Liver (tissue), 9 donors: ENCODE measurements around the gene PXDN. TPM values are rescaled to one million over a fixed set of nuclear protein-coding genes. Genes with fewer than 3 reads are reported as not detected.

Source experiments
- DNase-seq: peaks from one replicate; pipeline ENCODE4 v3.0.0-alpha.2; 2017; ENCODE audit warnings: low spot score
- H3K27ac ChIP-seq, 2 donors: one replicate each; pipeline ENCODE4 v1.7.0; 2013; ENCODE audit warnings: inconsistent platforms in 2 of 2, low read length in 2 of 2, control low read depth in 1 of 2, low read depth in 1 of 2, mild to moderate bottlenecking in 1 of 2
- H3K27me3 ChIP-seq, 4 donors: one replicate each; pipeline versions ENCODE4 v1.6.1 to v1.7.0; 2013; ENCODE audit warnings: low read length in 3 of 4, inconsistent platforms in 1 of 4, mild to moderate bottlenecking in 1 of 4, moderate library complexity in 1 of 4; ENCODE audit not compliant: control insufficient read depth in 4 of 4, insufficient read depth in 4 of 4
- H3K36me3 ChIP-seq, 4 donors: one replicate each; pipeline versions ENCODE4 v1.6.1 to v1.7.0; 2013; ENCODE audit warnings: low read length in 3 of 4, mild to moderate bottlenecking in 3 of 4, low read depth in 1 of 4, moderate library complexity in 1 of 4; ENCODE audit not compliant: control insufficient read depth in 4 of 4, insufficient read depth in 3 of 4
- H3K4me1 ChIP-seq, 4 donors: one replicate each; pipeline versions ENCODE4 v1.6.1 to v1.7.0; 2013; ENCODE audit warnings: low read length in 3 of 4, mild to moderate bottlenecking in 3 of 4, moderate library complexity in 1 of 4; ENCODE audit not compliant: control insufficient read depth in 4 of 4, insufficient read depth in 4 of 4
- H3K4me3 ChIP-seq, 3 donors: one replicate each; pipeline versions ENCODE4 v1.6.1 to v1.7.0; 2013; ENCODE audit warnings: low read length in 3 of 3, control low read depth in 1 of 3, low read depth in 1 of 3, mild to moderate bottlenecking in 1 of 3
- H3K9ac ChIP-seq, 2 donors: one replicate each; pipeline ENCODE4 v1.7.0; 2013; ENCODE audit warnings: low read length in 2 of 2, mild to moderate bottlenecking in 2 of 2, moderate library complexity in 2 of 2, control low read depth in 1 of 2, low read depth in 1 of 2
- H3K9me3 ChIP-seq, 4 donors: one replicate each; pipeline versions ENCODE4 v1.6.1 to v1.7.0; 2013; ENCODE audit warnings: low read length in 3 of 4; ENCODE audit not compliant: control insufficient read depth in 4 of 4
- ATF3 ChIP-seq: IDR thresholded peaks from 2 replicates; pipeline ENCODE4 v1.6.1; 2016; ENCODE audit warnings: antibody characterized with exemption
- EGR1 ChIP-seq, 2 donors: IDR thresholded peaks; 2 replicates each; pipeline ENCODE4 v1.6.1; 2016 to 2018; ENCODE audit warnings: antibody characterized with exemption in 2 of 2, low read depth in 2 of 2
- FOXA1 ChIP-seq: IDR thresholded peaks from 2 replicates; pipeline ENCODE4 v1.6.1; 2016; ENCODE audit warnings: antibody characterized with exemption
- FOXA2 ChIP-seq: IDR thresholded peaks from 2 replicates; pipeline ENCODE4 v1.6.1; 2016; ENCODE audit warnings: antibody characterized with exemption
- GABPA ChIP-seq, 2 donors: IDR thresholded peaks in 1 of 2; conservative IDR thresholded peaks in 1 of 2; 2 replicates each; pipeline ENCODE4 v1.6.1; 2016; ENCODE audit warnings: antibody characterized with exemption in 2 of 2, mild to moderate bottlenecking in 1 of 2, moderate library complexity in 1 of 2
- HNF4A ChIP-seq, 2 donors: conservative IDR thresholded peaks; 2 replicates each; pipeline ENCODE4 v1.6.1; 2016; ENCODE audit warnings: antibody characterized with exemption in 2 of 2, mild to moderate bottlenecking in 2 of 2
- HNF4G ChIP-seq: IDR thresholded peaks from 2 replicates; pipeline ENCODE4 v1.6.1; 2016; ENCODE audit warnings: antibody characterized with exemption
- JUND ChIP-seq, 2 donors: IDR thresholded peaks; 2 replicates each; pipeline ENCODE4 v1.6.1; 2016; ENCODE audit warnings: antibody characterized with exemption in 2 of 2
- NR2F2 ChIP-seq: IDR thresholded peaks from 2 replicates; pipeline ENCODE4 v1.6.1; 2016; ENCODE audit warnings: antibody characterized with exemption
- RAD21 ChIP-seq, 2 donors: IDR thresholded peaks; 2 replicates each; pipeline ENCODE4 v1.6.1; 2016; ENCODE audit warnings: antibody characterized with exemption in 2 of 2, mild to moderate bottlenecking in 2 of 2
- RXRA ChIP-seq, 2 donors: IDR thresholded peaks; 2 replicates each; pipeline ENCODE4 v1.6.1; 2017 to 2018; ENCODE audit warnings: antibody characterized with exemption in 2 of 2, mild to moderate bottlenecking in 1 of 2
- YY1 ChIP-seq: IDR thresholded peaks from 2 replicates; pipeline ENCODE4 v1.6.1; 2016; ENCODE audit warnings: antibody characterized with exemption, mild to moderate bottlenecking
- ZBTB33 ChIP-seq: IDR thresholded peaks from 2 replicates; pipeline ENCODE4 v1.6.1; 2016; ENCODE audit warnings: antibody characterized with exemption
- WGBS: extraction: QIAGEN DNeasy Blood & Tissue Kit; methylation state at CpG from one replicate; pipeline ENCODE4 v1.1.7; 2013; 5-methylcytosine and 5-hydroxymethylcytosine counted together
- polyA plus RNA-seq, 2 donors: library from polyadenylated mRNA; stranded (reverse) in 1 of 2; unstranded in 1 of 2; fragments of 200-250 nt in 1 of 2; fragments of >200 nt in 1 of 2; fragmentation: Nextera tagmentation in 1 of 2; extraction: Ambion mirVana in 1 of 2; gene quantifications; one replicate each; pipeline versions ENCODE4 v1.2.1 to v1.2.3, GENCODE V29; 2013 to 2015
- total RNA-seq, 2 donors: library from RNA; depleted of rRNA; stranded (reverse); fragments of >200 nt; gene quantifications; one replicate each; pipeline ENCODE4 v1.2.3, GENCODE V29; 2014
- TF ChIP-seq, protein P1 (sequence below): IDR thresholded peaks from 2 replicates; pipeline ENCODE4 v1.6.1; 2016; ENCODE audit warnings: antibody characterized with exemption
- TF ChIP-seq, protein P2 (sequence below): fragments of 150-350 bp; IDR thresholded peaks from 2 replicates; pipeline ENCODE4 v1.5.1; 2017; ENCODE audit warnings: improper control_type of control experiment, low read depth, low read length; ENCODE audit not compliant: missing input control
- donor health status: healthy.
- donor health status: healthy.
- donor health status: healthy.
- donor health status: healthy.
- donor health status: healthy.

PXDN gene
- total and polyA plus RNA-seq, 4 donors, result 4.2 to 21.5 (median 16.9) TPM

DNA sequence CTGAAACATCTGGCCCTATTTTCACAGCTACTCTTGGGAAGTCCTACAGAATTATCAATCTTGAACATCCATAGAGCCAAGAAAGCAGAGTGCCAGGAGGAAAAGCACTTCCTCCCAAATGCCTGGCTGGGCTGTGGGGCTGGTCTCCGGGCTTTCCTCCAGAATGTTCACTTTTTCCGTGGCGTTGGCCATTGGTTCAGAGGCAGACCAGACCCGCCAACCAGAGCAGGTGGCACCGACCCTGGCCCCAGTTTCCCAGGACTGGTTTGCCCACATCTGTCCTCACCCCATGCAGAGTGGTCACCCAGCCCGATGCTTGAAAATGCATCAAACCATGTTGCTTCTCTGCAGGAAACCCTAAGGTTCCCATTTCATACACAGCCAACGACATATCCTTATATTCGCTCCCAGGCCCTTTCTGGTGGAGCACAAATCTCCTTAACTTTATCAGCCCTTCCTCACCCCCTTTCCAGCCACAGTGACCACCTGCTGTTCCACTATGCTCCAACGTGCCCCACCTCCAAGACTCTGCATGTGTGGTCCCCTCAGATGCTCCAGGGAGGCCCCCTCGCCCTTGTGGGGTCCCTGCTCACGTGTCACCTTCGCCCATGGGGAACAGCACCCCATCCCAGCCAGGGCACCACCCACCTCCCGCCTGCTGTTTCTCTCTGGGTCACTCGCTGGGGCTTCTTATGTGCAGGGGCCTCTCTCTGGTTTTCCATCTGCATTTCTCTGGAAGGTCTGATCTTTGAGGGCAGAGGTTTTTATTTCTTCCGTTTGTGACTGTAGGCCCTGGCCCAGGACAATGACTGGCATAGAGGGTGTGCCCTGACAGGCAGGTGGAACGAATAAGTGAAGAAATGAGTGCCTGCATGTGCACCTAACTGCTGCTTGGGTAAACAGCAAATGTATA lies 92.9 kb downstream of the PXDN start:
- Histone ChIP-seq H3K4me1 (no peaks in the 10 kb centered on the region), H3K4me3 (no peak overlapping the region), H3K27ac (no peak overlapping the region), H3K27me3 (no peaks in the 10 kb centered on the region), H3K9me3 (no peaks in the 10 kb centered on the region), H3K36me3 (no peaks in the 10 kb centered on the region), H3K9ac (no peak overlapping the region)
- TF ChIP-seq RAD21 (IDR thresholded peaks at IDR 0.05) (peak in 1 of 2 donors; percentile 5), GABPA (IDR thresholded peaks at IDR 0.05 in 1 of 2, conservative IDR thresholded peaks at IDR 0.05 in 1 of 2) (no peak)
- WGBS, result 70% methylated on average over 16 of the region's 16 CpGs
- peak; percentile 24 for DNase-seq

DNA sequence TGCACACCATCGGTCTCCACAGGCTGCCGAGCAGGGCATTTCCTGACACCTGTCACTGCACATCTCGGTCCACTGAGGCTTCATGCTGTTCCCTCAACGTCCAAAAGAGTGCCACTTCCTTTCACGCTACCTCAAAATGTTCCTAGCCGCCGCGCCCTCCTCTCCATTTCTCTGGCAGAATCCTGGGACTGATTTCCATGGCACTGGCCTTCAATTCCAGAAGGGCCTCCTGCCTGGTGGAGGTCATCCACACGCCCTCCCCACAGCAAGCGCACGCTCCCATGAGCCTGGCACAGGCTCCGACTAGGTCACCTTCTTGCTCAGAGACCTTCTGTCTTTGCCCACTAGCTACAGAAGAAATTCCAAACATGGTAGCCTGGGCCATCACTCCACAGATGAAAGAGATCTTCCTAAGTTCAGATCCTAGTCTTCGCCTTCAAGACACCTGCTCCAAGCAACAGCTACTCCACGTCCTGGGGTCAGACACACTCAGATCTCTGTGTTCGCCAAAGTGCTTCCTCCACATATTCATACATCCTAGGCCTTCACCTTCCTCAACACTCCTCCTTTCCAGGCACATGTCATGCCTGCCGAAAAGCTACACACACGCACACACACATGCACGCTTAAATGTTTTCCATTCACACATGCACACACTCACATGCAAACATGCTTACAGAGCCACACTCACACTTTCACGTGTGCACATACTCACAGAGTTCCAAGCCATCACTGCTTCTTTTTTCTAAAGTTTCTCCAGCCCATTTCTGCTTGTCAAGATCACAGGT lies 94.0 kb downstream of the PXDN start:
- TF ChIP-seq FOXA2 (no peak), NR2F2 (no peak), RAD21 (IDR thresholded peaks at IDR 0.05) (no peak), RXRA (IDR thresholded peaks at IDR 0.05) (no peak), ZBTB33 (no peak), FOXA1 (no peak), EGR1 (IDR thresholded peaks at IDR 0.05; ENCODE audit: low read depth in 2 of 2) (no peak), ATF3 (no peak), HNF4A (conservative IDR thresholded peaks at IDR 0.05) (no peak), YY1 (no peak), JUND (IDR thresholded peaks at IDR 0.05) (no peak), GABPA (IDR thresholded peaks at IDR 0.05 in 1 of 2, conservative IDR thresholded peaks at IDR 0.05 in 1 of 2) (no peak), HNF4G (no peak)
- TF ChIP-seq, protein P1, sequence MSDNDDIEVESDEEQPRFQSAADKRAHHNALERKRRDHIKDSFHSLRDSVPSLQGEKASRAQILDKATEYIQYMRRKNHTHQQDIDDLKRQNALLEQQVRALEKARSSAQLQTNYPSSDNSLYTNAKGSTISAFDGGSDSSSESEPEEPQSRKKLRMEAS, result no peak
- TF ChIP-seq, protein P2, sequence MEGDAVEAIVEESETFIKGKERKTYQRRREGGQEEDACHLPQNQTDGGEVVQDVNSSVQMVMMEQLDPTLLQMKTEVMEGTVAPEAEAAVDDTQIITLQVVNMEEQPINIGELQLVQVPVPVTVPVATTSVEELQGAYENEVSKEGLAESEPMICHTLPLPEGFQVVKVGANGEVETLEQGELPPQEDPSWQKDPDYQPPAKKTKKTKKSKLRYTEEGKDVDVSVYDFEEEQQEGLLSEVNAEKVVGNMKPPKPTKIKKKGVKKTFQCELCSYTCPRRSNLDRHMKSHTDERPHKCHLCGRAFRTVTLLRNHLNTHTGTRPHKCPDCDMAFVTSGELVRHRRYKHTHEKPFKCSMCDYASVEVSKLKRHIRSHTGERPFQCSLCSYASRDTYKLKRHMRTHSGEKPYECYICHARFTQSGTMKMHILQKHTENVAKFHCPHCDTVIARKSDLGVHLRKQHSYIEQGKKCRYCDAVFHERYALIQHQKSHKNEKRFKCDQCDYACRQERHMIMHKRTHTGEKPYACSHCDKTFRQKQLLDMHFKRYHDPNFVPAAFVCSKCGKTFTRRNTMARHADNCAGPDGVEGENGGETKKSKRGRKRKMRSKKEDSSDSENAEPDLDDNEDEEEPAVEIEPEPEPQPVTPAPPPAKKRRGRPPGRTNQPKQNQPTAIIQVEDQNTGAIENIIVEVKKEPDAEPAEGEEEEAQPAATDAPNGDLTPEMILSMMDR, result no peak
- DNase-seq, result no peak
- WGBS, result 84% methylated on average over 19 of the region's 19 CpGs
- no peaks in the 10 kb centered on the region for H3K36me3 ChIP-seq
- no peaks in the 10 kb centered on the region for H3K27me3 ChIP-seq
- H3K9ac ChIP-seq, result no peak overlapping the region
- no peaks in the 10 kb centered on the region for H3K4me1 ChIP-seq
- peak overlapping the region in 1 of 2 donors; percentile 14 for H3K27ac ChIP-seq
- no peak overlapping the region for H3K4me3 ChIP-seq
- H3K9me3 ChIP-seq, result no peaks in the 10 kb centered on the region
